ENCODE results near the gene RSU1.

The RSU1 gene

GRCh38 chr10:16732376-16732775 is 84.8 kb downstream of the RSU1 start:
- no peak for DNase-seq

GRCh38 chr10:16728266-16728665 is 89.0 kb downstream of the RSU1 start:
- no peak for DNase-seq

GRCh38 chr10:16727666-16728065 is 89.6 kb downstream of the RSU1 start:
- no peak for DNase-seq

- no peak for DNase-seq
These were observed 92.7 kb downstream of the RSU1 start for GRCh38 chr10:16724509-16724908.

- DNase-seq, result no peak
These were observed 96.4 kb downstream of the RSU1 start for GRCh38 chr10:16720812-16721211.

GRCh38 chr10:16717622-16718395 is 99.4 kb downstream of the RSU1 start:
- no peak for DNase-seq

GRCh38 chr10:16716051-16716450 is 101.2 kb downstream of the RSU1 start:
- DNase-seq, result no peak

GRCh38 chr10:16713290-16713689 is 103.9 kb downstream of the RSU1 start:
- no peak for DNase-seq

- no peak for DNase-seq
These were observed 104.3 kb downstream of the RSU1 start for GRCh38 chr10:16712883-16713282.

- no peak for DNase-seq
These were observed 116.9 kb downstream of the RSU1 start for GRCh38 chr10:16700331-16700730.

GRCh38 chr10:16699435-16700057 is 117.7 kb downstream of the RSU1 start:
- DNase-seq, result no peak

GRCh38 chr10:16698461-16698860 is 118.8 kb downstream of the RSU1 start:
- DNase-seq, result no peak

- DNase-seq, result no peak
These were observed 126.8 kb downstream of the RSU1 start for GRCh38 chr10:16690417-16690816.

- no peak for DNase-seq
These were observed 127.5 kb downstream of the RSU1 start for GRCh38 chr10:16689696-16690095.

- DNase-seq, result no peak
These were observed 128.0 kb downstream of the RSU1 start for GRCh38 chr10:16689227-16689626.

- no peak for DNase-seq
These were observed 130.9 kb downstream of the RSU1 start for GRCh38 chr10:16686054-16686902.

- DNase-seq, result no peak
These were observed 131.7 kb downstream of the RSU1 start for GRCh38 chr10:16685551-16685950.

GRCh38 chr10:16681521-16681920 is 135.7 kb downstream of the RSU1 start:
- DNase-seq, result no peak

- no peak for DNase-seq
These were observed 137.7 kb downstream of the RSU1 start for GRCh38 chr10:16679511-16679910.

- DNase-seq, result no peak
These were observed 141.9 kb downstream of the RSU1 start for GRCh38 chr10:16675334-16675733.

- DNase-seq, result no peak
These were observed 143.0 kb downstream of the RSU1 start for GRCh38 chr10:16674147-16674703.

GRCh38 chr10:16673443-16673842 is 143.8 kb downstream of the RSU1 start:
- DNase-seq, result no peak

- no peak for DNase-seq
These were observed 153.8 kb downstream of the RSU1 start for GRCh38 chr10:16663444-16663843.
